ENCODE data around the gene DNAH12.
"Not testable (repeated sequence)": the region's sequence is repeated elsewhere in the genome, so short reads cannot be mapped to it uniquely, and the experiment has no call there.

The DNAH12 gene

GRCh38 chr3:57530071-57530608 lies 14.0 kb downstream of the DNAH12 start:
- DNase-seq (ENCODE audit: low read depth in 2 of 3, low spot score in 2 of 3): no peak

- DNase-seq (ENCODE audit: low read depth in 2 of 3, low spot score in 2 of 3): no peak
Measured at GRCh38 chr3:57518276-57518915, 25.7 kb downstream of the DNAH12 start.

GRCh38 chr3:57512166-57512565 lies 32.0 kb downstream of the DNAH12 start:
- DNase-seq (ENCODE audit: low read depth in 2 of 3, low spot score in 2 of 3): no peak

GRCh38 chr3:57505901-57506300 lies 38.2 kb downstream of the DNAH12 start:
- DNase-seq (ENCODE audit: low read depth in 2 of 3, low spot score in 2 of 3): no peak

- no peak for DNase-seq (ENCODE audit: low read depth in 2 of 3, low spot score in 2 of 3)
Measured at GRCh38 chr3:57500506-57500905, 43.6 kb downstream of the DNAH12 start.

- DNase-seq (ENCODE audit: low read depth in 2 of 3, low spot score in 2 of 3): no peak
Measured at GRCh38 chr3:57497904-57498303, 46.2 kb downstream of the DNAH12 start.

- no peak for DNase-seq (ENCODE audit: low read depth in 2 of 3, low spot score in 2 of 3)
Measured at GRCh38 chr3:57484563-57484962, 59.6 kb downstream of the DNAH12 start.

GRCh38 chr3:57477193-57477592 lies 67.0 kb downstream of the DNAH12 start:
- not testable (repeated sequence) for DNase-seq (ENCODE audit: low read depth in 2 of 3, low spot score in 2 of 3)

GRCh38 chr3:57464801-57465200 lies 79.3 kb downstream of the DNAH12 start:
- DNase-seq (ENCODE audit: low read depth in 2 of 3, low spot score in 2 of 3): no peak

GRCh38 chr3:57464011-57464410 lies 80.1 kb downstream of the DNAH12 start:
- DNase-seq (ENCODE audit: low read depth in 2 of 3, low spot score in 2 of 3): no peak

GRCh38 chr3:57451150-57451846 lies 92.8 kb downstream of the DNAH12 start:
- DNase-seq (ENCODE audit: low read depth in 2 of 3, low spot score in 2 of 3): no peak

- DNase-seq (ENCODE audit: low read depth in 2 of 3, low spot score in 2 of 3): not testable (repeated sequence)
Measured at GRCh38 chr3:57449276-57449847, 94.8 kb downstream of the DNAH12 start.

GRCh38 chr3:57448489-57448888 lies 95.7 kb downstream of the DNAH12 start:
- not testable (repeated sequence) for DNase-seq (ENCODE audit: low read depth in 2 of 3, low spot score in 2 of 3)

- no peak for DNase-seq (ENCODE audit: low read depth in 2 of 3, low spot score in 2 of 3)
Measured at GRCh38 chr3:57446318-57446841, 97.8 kb downstream of the DNAH12 start.

GRCh38 chr3:57444469-57444868 lies 99.7 kb downstream of the DNAH12 start:
- no peak for DNase-seq (ENCODE audit: low read depth in 2 of 3, low spot score in 2 of 3)

- DNase-seq (ENCODE audit: low read depth in 2 of 3, low spot score in 2 of 3): not testable (repeated sequence)
Measured at GRCh38 chr3:57440144-57440543, 104.0 kb downstream of the DNAH12 start.

GRCh38 chr3:57438460-57438859 lies 105.7 kb downstream of the DNAH12 start:
- DNase-seq (ENCODE audit: low read depth in 2 of 3, low spot score in 2 of 3): not testable (repeated sequence)

GRCh38 chr3:57436195-57436761 lies 107.9 kb downstream of the DNAH12 start:
- no peak for DNase-seq (ENCODE audit: low read depth in 2 of 3, low spot score in 2 of 3)

GRCh38 chr3:57434041-57434440 lies 110.1 kb downstream of the DNAH12 start:
- no peak for DNase-seq (ENCODE audit: low read depth in 2 of 3, low spot score in 2 of 3)

- DNase-seq (ENCODE audit: low read depth in 2 of 3, low spot score in 2 of 3): no peak
Measured at GRCh38 chr3:57423335-57423734, 120.8 kb downstream of the DNAH12 start.

GRCh38 chr3:57421336-57421735 lies 122.8 kb downstream of the DNAH12 start:
- DNase-seq (ENCODE audit: low read depth in 2 of 3, low spot score in 2 of 3): no peak

- DNase-seq (ENCODE audit: low read depth in 2 of 3, low spot score in 2 of 3): no peak
Measured at GRCh38 chr3:57420001-57420400, 124.1 kb downstream of the DNAH12 start.
